ENCODE results near the gene CALHM1.

- no peak for TF ChIP-seq EZH2phosphoT487 (IDR thresholded peaks at IDR 0.05; ENCODE audit: insufficient read depth, low read depth)
- TF ChIP-seq EZH2 (IDR thresholded peaks at IDR 0.05; ENCODE audit: insufficient read depth, poor library complexity, severe bottlenecking), result no peak
These were observed 30.8 kb downstream of the CALHM1 start for GRCh38 chr10:103427866-103428265.
